Hepatocyte (in vitro differentiated cells): ENCODE data around the gene PRSS36. TPM values are rescaled to one million over a fixed set of nuclear protein-coding genes. Genes with fewer than 3 reads are reported as not detected.
"Not testable (repeated sequence)": the region's sequence is repeated elsewhere in the genome, so short reads cannot be mapped to it uniquely, and the experiment has no call there.

Experiments used
- DNase-seq: peaks from one replicate; pipeline ENCODE4 v3.0.0-alpha.2; 2016; ENCODE audit warnings: low spot score
- H2AFZ ChIP-seq: fragments of 200-600 bp; sonication (generic); 2 replicates; pipeline ENCODE4 v1.6.0; 2016; ENCODE audit warnings: antibody characterized with exemption, mild to moderate bottlenecking
- H3K27ac ChIP-seq: fragments of 200-600 bp; sonication (generic); 2 replicates; pipeline ENCODE4 v1.5.1; 2016; ENCODE audit warnings: mild to moderate bottlenecking
- H3K27me3 ChIP-seq: fragments of 200-600 bp; sonication (generic); 2 replicates; pipeline ENCODE4 v1.6.1; 2016
- H3K36me3 ChIP-seq: fragments of 200-600 bp; sonication (generic); replicated peaks from 2 replicates; pipeline ENCODE4 v1.5.1; 2016; ENCODE audit warnings: low read depth; ENCODE audit not compliant: insufficient read depth
- H3K4me1 ChIP-seq: fragments of 200-600 bp; sonication (generic); 2 replicates; pipeline ENCODE4 v1.5.1; 2016; ENCODE audit warnings: mild to moderate bottlenecking, moderate library complexity; ENCODE audit not compliant: insufficient read depth
- H3K4me2 ChIP-seq: fragments of 200-600 bp; sonication (generic); 2 replicates; pipeline ENCODE4 v1.6.0; 2016
- H3K4me3 ChIP-seq: fragments of 200-600 bp; sonication (generic); 2 replicates; pipeline ENCODE4 v1.5.1; 2016; ENCODE audit warnings: mild to moderate bottlenecking
- H3K79me2 ChIP-seq: fragments of 200-600 bp; sonication (generic); 2 replicates; pipeline ENCODE4 v1.6.0; 2017; ENCODE audit warnings: mild to moderate bottlenecking
- H3K9me2 ChIP-seq: fragments of 200-600 bp; sonication (generic); replicated peaks from 2 replicates; pipeline ENCODE4 v1.6.0; 2017; ENCODE audit warnings: mild to moderate bottlenecking; ENCODE audit not compliant: insufficient read depth
- H3K9me3 ChIP-seq: fragments of 200-600 bp; sonication (generic); 2 replicates; pipeline ENCODE4 v1.5.1; 2016; ENCODE audit warnings: low read depth, mild to moderate bottlenecking
- H4K20me1 ChIP-seq: fragments of 200-600 bp; sonication (generic); 2 replicates; pipeline ENCODE4 v1.6.0; 2016; ENCODE audit warnings: mild to moderate bottlenecking; ENCODE audit not compliant: insufficient read depth, poor library complexity, severe bottlenecking
- EZH2 ChIP-seq: fragments of 200-600 bp; sonication (generic); IDR thresholded peaks from 2 replicates; pipeline ENCODE4 v1.6.1; 2016; ENCODE audit warnings: antibody characterized with exemption, mild to moderate bottlenecking, borderline replicate concordance
- EZH2phosphoT487 ChIP-seq: fragments of 200-600 bp; sonication (generic); IDR thresholded peaks from one replicate; pipeline ENCODE4 v1.6.1; 2018; ENCODE audit warnings: antibody characterized with exemption, mild to moderate bottlenecking, low read depth, moderate library complexity; ENCODE audit not compliant: unreplicated experiment, severe bottlenecking
- WGBS: methylation state at CpG from one replicate; pipeline ENCODE4 v1.1.6; 2016; ENCODE audit warnings: low lambda C conversion rate; ENCODE audit errors: missing lambda C conversion rate; 5-methylcytosine and 5-hydroxymethylcytosine counted together
- polyA plus RNA-seq: library from polyadenylated mRNA; unstranded; fragments of >200 nt; fragmentation: Nextera tagmentation; extraction: Ambion mirVana; gene quantifications from 2 replicates; pipeline ENCODE4 v1.2.1, GENCODE V29; 2016
- total RNA-seq: library from RNA; depleted of rRNA; stranded (reverse); fragments of >200 nt; gene quantifications from 2 replicates; pipeline ENCODE4 v1.2.3, GENCODE V29; 2014
- TF ChIP-seq, protein P1 (sequence below): fragments of 200-600 bp; sonication (generic); IDR thresholded peaks from 2 replicates; pipeline ENCODE4 v1.5.1; 2016; ENCODE audit warnings: antibody characterized with exemption, mild to moderate bottlenecking; ENCODE audit not compliant: poor library complexity

PRSS36 gene
- total and polyA plus RNA-seq, 2 experiments from 2014 or later: 0.63 to 1.4 TPM

DNA sequence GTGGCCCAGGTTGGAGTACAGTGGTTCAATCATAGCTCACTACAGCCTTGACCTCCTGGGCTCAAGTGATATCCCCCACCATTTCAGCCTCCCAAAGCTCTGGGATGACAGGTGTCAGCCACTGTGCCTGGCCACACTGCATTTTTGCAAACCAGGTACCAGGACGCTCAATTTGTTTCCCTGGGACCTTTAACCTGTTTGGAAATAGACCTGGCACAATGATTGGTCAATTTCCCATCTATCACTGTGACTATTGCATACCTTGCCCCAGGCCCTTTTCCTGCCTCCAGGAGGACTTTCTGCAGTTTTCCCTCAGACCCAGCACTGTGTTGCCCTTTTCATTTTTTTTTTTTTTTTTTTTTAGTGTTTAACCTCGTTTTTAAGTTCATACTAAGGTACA lies 19.0 kb upstream of the PRSS36 start:
- H3K79me2 ChIP-seq: no peaks in the 10 kb centered on the region
- H3K27ac ChIP-seq: no peak overlapping the region
- H3K4me1 ChIP-seq: peaks cover 5% of the 10 kb centered on the region
- no peaks in the 10 kb centered on the region for H3K27me3 ChIP-seq
- H3K4me3 ChIP-seq: no peak overlapping the region
- no peak overlapping the region for H3K4me2 ChIP-seq
- no peaks in the 10 kb centered on the region for H3K36me3 ChIP-seq
- no peak for DNase-seq
- H4K20me1 ChIP-seq: no peaks in the 10 kb centered on the region
- H2AFZ ChIP-seq: no peak overlapping the region
- WGBS: 65% methylated on average over 2 of the region's 2 CpGs
- H3K9me2 ChIP-seq: no peaks in the 10 kb centered on the region
- TF ChIP-seq EZH2: no peak
- no peak for TF ChIP-seq EZH2phosphoT487
- TF ChIP-seq, protein P1, sequence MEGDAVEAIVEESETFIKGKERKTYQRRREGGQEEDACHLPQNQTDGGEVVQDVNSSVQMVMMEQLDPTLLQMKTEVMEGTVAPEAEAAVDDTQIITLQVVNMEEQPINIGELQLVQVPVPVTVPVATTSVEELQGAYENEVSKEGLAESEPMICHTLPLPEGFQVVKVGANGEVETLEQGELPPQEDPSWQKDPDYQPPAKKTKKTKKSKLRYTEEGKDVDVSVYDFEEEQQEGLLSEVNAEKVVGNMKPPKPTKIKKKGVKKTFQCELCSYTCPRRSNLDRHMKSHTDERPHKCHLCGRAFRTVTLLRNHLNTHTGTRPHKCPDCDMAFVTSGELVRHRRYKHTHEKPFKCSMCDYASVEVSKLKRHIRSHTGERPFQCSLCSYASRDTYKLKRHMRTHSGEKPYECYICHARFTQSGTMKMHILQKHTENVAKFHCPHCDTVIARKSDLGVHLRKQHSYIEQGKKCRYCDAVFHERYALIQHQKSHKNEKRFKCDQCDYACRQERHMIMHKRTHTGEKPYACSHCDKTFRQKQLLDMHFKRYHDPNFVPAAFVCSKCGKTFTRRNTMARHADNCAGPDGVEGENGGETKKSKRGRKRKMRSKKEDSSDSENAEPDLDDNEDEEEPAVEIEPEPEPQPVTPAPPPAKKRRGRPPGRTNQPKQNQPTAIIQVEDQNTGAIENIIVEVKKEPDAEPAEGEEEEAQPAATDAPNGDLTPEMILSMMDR: no peak
- H3K9me3 ChIP-seq: no peaks in the 10 kb centered on the region

DNA sequence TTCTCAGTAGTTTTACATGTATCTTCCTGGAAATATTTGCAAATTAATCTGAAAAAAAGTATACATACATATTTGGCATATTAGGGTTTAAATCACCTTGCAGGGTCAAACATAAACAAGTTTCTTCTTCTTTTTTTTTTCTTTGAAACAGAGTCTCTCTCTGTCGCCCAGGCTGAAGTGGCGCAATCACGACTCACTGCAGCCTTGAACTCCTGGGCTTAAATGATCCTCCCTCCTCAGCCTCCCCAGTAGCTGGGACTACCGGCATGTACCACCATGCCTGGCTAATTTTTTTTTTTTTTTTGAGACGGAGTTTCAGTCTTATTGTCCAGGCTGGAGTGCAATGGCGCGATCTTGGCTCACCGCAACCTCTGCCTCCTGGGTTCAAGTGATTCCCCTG lies 17.4 kb upstream of the PRSS36 start:
- Histone ChIP-seq H3K79me2 (no peaks in the 10 kb centered on the region), H3K4me3 (no peak overlapping the region), H2AFZ (no peak overlapping the region), H3K4me2 (no peak overlapping the region), H4K20me1 (no peaks in the 10 kb centered on the region), H3K9me3 (no peaks in the 10 kb centered on the region), H3K27me3 (no peaks in the 10 kb centered on the region), H3K4me1 (peaks cover 5% of the 10 kb centered on the region), H3K27ac (no peak overlapping the region), H3K9me2 (no peaks in the 10 kb centered on the region), H3K36me3 (no peaks in the 10 kb centered on the region)
- no peak for DNase-seq
- 97% methylated on average over 8 of the region's 8 CpGs for WGBS
- TF ChIP-seq EZH2phosphoT487 (no peak), EZH2 (no peak)
- TF ChIP-seq, protein P1: no peak

DNA sequence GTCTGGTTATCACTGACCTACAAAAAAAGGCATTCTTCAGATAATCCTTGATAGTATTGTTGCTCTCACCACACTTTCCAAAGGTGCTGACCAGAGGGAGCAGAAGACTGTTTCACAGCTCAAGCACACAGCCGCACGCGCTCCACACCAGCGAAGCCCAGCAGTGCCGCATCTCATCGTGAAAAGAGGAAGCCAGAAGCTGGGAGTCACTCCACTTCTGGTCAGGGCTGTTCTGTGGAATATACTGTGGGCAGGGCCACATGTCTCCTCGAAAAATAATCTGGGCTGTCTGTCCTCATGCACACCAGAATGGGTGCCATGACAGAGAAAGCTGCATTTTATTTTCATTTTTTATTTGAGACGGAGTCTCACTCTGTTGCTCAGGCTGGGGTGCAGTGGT lies 7.3 kb upstream of the PRSS36 start:
- Histone ChIP-seq H3K27me3 (no peaks in the 10 kb centered on the region), H4K20me1 (no peaks in the 10 kb centered on the region), H3K4me2 (no peak overlapping the region), H3K9me2 (no peaks in the 10 kb centered on the region), H3K4me1 (no peaks in the 10 kb centered on the region), H3K9me3 (no peaks in the 10 kb centered on the region), H3K79me2 (no peaks in the 10 kb centered on the region), H3K36me3 (no peaks in the 10 kb centered on the region), H3K27ac (no peak overlapping the region), H3K4me3 (no peak overlapping the region), H2AFZ (no peak overlapping the region)
- WGBS: 59% methylated on average over 8 of the region's 8 CpGs
- TF ChIP-seq EZH2phosphoT487: no peak
- TF ChIP-seq EZH2: no peak
- no peak for DNase-seq

DNA sequence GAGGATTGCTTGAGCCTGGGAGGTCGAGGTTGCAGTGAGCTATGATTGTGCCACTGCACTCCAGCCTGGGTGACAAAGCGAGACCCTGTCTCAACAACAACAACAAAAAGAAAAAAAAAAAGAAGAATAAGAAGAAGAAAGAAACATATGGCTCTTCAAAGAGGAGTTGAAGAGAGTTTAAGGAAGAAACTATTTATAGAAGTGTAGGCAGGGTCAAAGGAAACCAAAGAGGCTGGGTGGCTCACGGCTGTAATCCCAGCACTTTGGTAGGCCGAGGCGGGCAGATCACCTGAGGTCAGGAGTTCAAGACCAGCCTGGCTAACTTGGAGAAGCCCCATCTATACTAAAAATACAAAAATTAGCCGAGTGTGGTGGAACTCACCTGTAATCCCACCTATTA lies 1.1 kb upstream of the PRSS36 start:
- H3K4me1 ChIP-seq, H3K27ac ChIP-seq, H3K9me2 ChIP-seq, H4K20me1 ChIP-seq, H3K79me2 ChIP-seq, DNase-seq, H3K27me3 ChIP-seq, H3K9me3 ChIP-seq, H3K4me2 ChIP-seq, H2AFZ ChIP-seq, H3K4me3 ChIP-seq, H3K36me3 ChIP-seq: not testable (repeated sequence)
- WGBS: 87% methylated on average over 6 of the region's 6 CpGs

DNA sequence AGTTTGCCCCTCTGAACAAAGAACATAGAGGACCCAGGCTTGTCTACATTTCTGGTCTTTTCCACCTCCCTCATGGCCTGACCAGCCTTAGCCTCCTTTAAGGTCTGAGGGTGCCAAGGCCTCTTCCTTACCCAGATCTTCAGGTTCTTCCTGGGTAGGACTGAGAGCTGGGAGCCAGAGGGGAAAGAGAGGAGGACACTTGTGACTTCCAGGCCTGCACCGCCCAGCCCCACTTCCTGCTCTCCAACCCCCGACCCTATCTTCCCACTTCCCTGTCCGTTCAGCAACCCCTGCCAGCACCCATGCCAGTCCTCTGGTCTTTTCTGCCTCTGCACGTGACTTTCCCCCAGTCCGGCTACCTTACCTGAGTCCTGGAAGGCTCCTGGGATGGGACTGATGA lies 534 bp downstream of the PRSS36 start:
- no peaks in the 10 kb centered on the region for H4K20me1 ChIP-seq
- H3K4me2 ChIP-seq: no peak overlapping the region

More for the DNA sequence above, 534 bp downstream of the PRSS36 start:
- H3K9me3 ChIP-seq: no peaks in the 10 kb centered on the region
- no peak overlapping the region for H3K27ac ChIP-seq
- TF ChIP-seq, protein P1: no peak
- TF ChIP-seq EZH2: no peak
- TF ChIP-seq EZH2phosphoT487: no peak
- no peaks in the 10 kb centered on the region for H3K9me2 ChIP-seq
- WGBS: 85% methylated on average over 5 of the region's 5 CpGs
- no peak overlapping the region for H2AFZ ChIP-seq
- H3K27me3 ChIP-seq: no peaks in the 10 kb centered on the region
- DNase-seq: no peak
- no peaks in the 10 kb centered on the region for H3K4me1 ChIP-seq
- H3K4me3 ChIP-seq: no peak overlapping the region
- no peaks in the 10 kb centered on the region for H3K36me3 ChIP-seq
- H3K79me2 ChIP-seq: no peaks in the 10 kb centered on the region
